ENCODE data around the gene PRR13.

DNA sequence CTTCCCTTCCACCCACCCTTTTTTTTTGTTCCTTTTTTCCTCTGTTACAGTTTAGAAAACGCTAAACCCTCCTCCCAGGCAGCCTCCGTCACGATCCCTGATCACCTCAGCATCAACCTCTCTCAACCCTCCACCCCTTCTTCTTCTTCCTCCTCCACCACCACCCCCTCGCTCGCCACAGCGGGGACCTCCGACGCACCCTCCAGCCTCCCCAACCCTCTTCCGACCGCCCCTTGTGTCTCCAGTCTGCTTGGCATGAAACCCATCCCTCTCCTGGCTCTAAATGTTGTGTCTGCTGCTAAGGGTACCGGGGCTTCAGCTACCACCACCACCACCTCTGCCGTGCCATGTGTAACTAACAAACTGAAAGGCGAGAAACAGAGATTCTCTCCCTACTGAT is 33.3 kb downstream of the PRR13 start:
- TF ChIP-seq, protein P1, sequence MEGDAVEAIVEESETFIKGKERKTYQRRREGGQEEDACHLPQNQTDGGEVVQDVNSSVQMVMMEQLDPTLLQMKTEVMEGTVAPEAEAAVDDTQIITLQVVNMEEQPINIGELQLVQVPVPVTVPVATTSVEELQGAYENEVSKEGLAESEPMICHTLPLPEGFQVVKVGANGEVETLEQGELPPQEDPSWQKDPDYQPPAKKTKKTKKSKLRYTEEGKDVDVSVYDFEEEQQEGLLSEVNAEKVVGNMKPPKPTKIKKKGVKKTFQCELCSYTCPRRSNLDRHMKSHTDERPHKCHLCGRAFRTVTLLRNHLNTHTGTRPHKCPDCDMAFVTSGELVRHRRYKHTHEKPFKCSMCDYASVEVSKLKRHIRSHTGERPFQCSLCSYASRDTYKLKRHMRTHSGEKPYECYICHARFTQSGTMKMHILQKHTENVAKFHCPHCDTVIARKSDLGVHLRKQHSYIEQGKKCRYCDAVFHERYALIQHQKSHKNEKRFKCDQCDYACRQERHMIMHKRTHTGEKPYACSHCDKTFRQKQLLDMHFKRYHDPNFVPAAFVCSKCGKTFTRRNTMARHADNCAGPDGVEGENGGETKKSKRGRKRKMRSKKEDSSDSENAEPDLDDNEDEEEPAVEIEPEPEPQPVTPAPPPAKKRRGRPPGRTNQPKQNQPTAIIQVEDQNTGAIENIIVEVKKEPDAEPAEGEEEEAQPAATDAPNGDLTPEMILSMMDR (IDR thresholded peaks at IDR 0.05): no peak
- no peak for TF ChIP-seq EZH2 (IDR thresholded peaks at IDR 0.05; ENCODE audit: borderline replicate concordance, insufficient read depth, low read depth, low read length, poor library complexity, severe bottlenecking)
